22Rv1 (cell line): ENCODE measurements around the gene POLL.

Experiments used
- CTCF ChIP-seq: fragments of 450-650 bp; IDR thresholded peaks from 2 replicates; pipeline ENCODE4 v1.5.1; 2017; ENCODE audit warnings: mild to moderate bottlenecking
- ZFX ChIP-seq: fragments of 450-650 bp; IDR thresholded peaks from 2 replicates; pipeline ENCODE4 v1.6.1; 2017; ENCODE audit warnings: antibody characterized with exemption, borderline replicate concordance

DNA sequence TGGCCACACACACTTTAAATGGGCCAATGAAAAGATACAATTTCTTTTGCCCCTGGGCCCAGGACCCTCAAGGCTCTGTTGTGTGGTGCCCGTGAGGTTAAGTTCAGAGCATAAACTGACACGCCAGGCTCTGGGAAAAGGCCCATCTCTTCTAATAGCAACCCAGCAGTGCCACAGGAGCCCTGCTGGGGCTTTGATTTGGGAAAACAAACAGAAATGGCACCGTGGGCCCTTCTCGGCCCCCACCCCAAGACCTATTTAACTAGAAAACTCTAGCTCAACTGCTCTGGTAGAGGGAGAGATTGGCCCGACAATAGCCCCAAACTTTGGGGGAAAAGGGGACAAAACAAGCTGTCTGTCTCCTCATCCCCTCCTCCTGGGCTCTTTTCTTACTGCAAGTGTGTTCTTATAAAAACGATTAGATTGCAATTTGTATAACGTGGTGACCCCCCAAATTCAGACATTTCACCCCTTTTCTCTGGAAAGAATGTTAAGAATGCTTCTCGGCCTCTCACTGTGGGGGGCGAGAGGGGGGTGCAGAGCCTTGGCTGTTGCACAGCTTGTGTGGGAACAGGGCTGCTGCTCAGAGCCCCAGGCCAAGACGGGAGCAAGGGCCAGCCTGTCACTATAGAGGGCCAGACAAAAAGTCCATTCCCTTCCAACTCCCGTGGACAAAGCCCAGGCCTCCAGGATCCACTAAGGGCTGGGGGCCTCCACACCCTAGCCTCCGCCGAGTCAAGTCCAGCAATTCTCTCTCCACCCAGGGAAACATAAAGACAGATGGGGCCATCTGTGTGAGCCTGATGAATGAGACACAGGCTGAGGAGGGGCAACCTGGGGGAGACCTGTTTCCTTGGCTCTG lies 26.8 kb upstream of the POLL start:
- TF ChIP-seq CTCF = no peak
- no peak for TF ChIP-seq ZFX
